Lung (tissue), 12 donors: ENCODE results near the gene SPON1. TPM values are rescaled to one million over a fixed set of nuclear protein-coding genes. Genes with fewer than 3 reads are reported as not detected.

Experiments used
- ATAC-seq: fragments of 200-7000 bp; cut with Tn5 transposase; one replicate; pipeline ENCODE4 v1.9.1; 2020; ENCODE audit warnings: moderate number of reproducible peaks; ENCODE audit not compliant: insufficient read depth, low FRiP score
- DNase-seq, 3 donors: peaks; one replicate each; pipeline ENCODE4 v3.0.0-alpha.2; 2013 to 2017
- H3K27ac ChIP-seq, 2 donors: one replicate each; pipeline ENCODE4 v1.5.1; 2013; ENCODE audit warnings: mild to moderate bottlenecking in 2 of 2, moderate library complexity in 2 of 2, control low read depth in 1 of 2, inconsistent platforms in 1 of 2, low read depth in 1 of 2, low read length in 1 of 2
- H3K27me3 ChIP-seq, 3 donors: one replicate each; pipeline ENCODE4 v1.5.1; 2013; ENCODE audit warnings: low read length in 2 of 3; ENCODE audit not compliant: control insufficient read depth in 3 of 3, insufficient read depth in 3 of 3
- H3K36me3 ChIP-seq, 4 donors: one replicate each; pipeline ENCODE4 v1.5.1; 2013; ENCODE audit warnings: low read length in 4 of 4, mild to moderate bottlenecking in 1 of 4, moderate library complexity in 1 of 4; ENCODE audit not compliant: control insufficient read depth in 4 of 4, insufficient read depth in 4 of 4
- H3K4me1 ChIP-seq, 5 donors: one replicate each; pipeline ENCODE4 v1.5.1; 2013; ENCODE audit warnings: low read length in 5 of 5, mild to moderate bottlenecking in 2 of 5, moderate library complexity in 1 of 5; ENCODE audit not compliant: control insufficient read depth in 5 of 5, insufficient read depth in 5 of 5
- H3K4me3 ChIP-seq: one replicate; pipeline ENCODE4 v1.5.1; 2013; ENCODE audit warnings: mild to moderate bottlenecking, control low read depth, moderate library complexity
- H3K9ac ChIP-seq, 2 donors: one replicate each; pipeline ENCODE4 v1.5.1; 2013; ENCODE audit warnings: low read length in 2 of 2, control low read depth in 1 of 2; ENCODE audit not compliant: insufficient read depth in 1 of 2
- H3K9me3 ChIP-seq, 4 donors: one replicate each; pipeline ENCODE4 v1.5.1; 2013; ENCODE audit warnings: low read length in 3 of 4, mild to moderate bottlenecking in 1 of 4, moderate library complexity in 1 of 4; ENCODE audit not compliant: control insufficient read depth in 4 of 4, insufficient read depth in 3 of 4
- WGBS, 2 donors: extraction: QIAGEN DNeasy Blood & Tissue Kit; methylation state at CpG; one replicate each; pipeline ENCODE4 v1.1.7; 2013; 5-methylcytosine and 5-hydroxymethylcytosine counted together
- polyA plus RNA-seq, 2 donors: library from polyadenylated mRNA; stranded (reverse); fragments of 200-250 nt; gene quantifications; one replicate each; pipeline ENCODE4 v1.2.1, GENCODE V29; 2013
- total RNA-seq, 2 donors: library from RNA; depleted of rRNA in 1 of 2; stranded (reverse); fragments of >200 nt in 1 of 2; gene quantifications; one replicate each; pipeline ENCODE4 v1.2.1, GENCODE V29; 2014 to 2021
- TF ChIP-seq, protein P1 (sequence below): IDR thresholded peaks from 2 replicates; pipeline ENCODE4 v1.5.1; 2012; ENCODE audit warnings: mild to moderate bottlenecking; ENCODE audit errors: control extremely low read depth, extremely low read depth
- donor health status: control.
- donor health status: control.
- donor health status: Bipolar disorder and iron deficiency.
- donor health status: healthy.
- donor health status: DM: yes; HTN: yes; CAD: no.

Gene SPON1
- total and polyA plus RNA-seq, 4 donors = 8.4 to 98.6 (median 59.9) TPM

DNA sequence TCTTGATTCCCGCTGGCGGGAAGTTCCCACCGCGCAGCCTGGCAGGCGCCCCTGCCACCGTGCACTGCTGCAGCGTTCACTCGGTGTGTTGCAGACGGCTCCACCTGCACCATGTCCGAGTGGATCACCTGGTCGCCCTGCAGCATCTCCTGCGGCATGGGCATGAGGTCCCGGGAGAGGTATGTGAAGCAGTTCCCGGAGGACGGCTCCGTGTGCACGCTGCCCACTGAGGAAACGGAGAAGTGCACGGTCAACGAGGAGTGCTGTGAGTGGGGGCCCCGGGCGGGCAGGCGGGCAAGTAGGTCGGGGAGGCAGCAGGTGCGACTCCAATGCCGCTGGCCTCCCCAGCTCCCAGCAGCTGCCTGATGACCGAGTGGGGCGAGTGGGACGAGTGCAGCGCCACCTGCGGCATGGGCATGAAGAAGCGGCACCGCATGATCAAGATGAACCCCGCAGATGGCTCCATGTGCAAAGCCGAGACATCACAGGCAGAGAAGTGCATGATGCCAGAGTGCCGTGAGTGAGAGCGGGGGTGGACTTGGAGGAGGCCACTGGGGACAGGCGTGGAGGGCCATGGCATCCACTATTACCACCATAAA is 296.8 kb downstream of the SPON1 start:
- 58 to 76% methylated on average over 38 of the region's 38 CpGs for WGBS, 2 donors
- no peaks in the 10 kb centered on the region for H3K9me3 ChIP-seq
- no peak for ATAC-seq
- TF ChIP-seq, protein P1, sequence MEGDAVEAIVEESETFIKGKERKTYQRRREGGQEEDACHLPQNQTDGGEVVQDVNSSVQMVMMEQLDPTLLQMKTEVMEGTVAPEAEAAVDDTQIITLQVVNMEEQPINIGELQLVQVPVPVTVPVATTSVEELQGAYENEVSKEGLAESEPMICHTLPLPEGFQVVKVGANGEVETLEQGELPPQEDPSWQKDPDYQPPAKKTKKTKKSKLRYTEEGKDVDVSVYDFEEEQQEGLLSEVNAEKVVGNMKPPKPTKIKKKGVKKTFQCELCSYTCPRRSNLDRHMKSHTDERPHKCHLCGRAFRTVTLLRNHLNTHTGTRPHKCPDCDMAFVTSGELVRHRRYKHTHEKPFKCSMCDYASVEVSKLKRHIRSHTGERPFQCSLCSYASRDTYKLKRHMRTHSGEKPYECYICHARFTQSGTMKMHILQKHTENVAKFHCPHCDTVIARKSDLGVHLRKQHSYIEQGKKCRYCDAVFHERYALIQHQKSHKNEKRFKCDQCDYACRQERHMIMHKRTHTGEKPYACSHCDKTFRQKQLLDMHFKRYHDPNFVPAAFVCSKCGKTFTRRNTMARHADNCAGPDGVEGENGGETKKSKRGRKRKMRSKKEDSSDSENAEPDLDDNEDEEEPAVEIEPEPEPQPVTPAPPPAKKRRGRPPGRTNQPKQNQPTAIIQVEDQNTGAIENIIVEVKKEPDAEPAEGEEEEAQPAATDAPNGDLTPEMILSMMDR = no peak
- peaks cover 0 to 15% (median 7%) of the 10 kb centered on the region in 5 donors for H3K4me1 ChIP-seq
- no peak overlapping the region for H3K27ac ChIP-seq
- peaks cover 0 to 5% (median 0%) of the 10 kb centered on the region in 3 donors for H3K27me3 ChIP-seq
- no peak overlapping the region for H3K4me3 ChIP-seq
- H3K9ac ChIP-seq = no peak overlapping the region
- no peak for DNase-seq
- peaks cover 0 to 40% (median 13%) of the 10 kb centered on the region in 4 donors for H3K36me3 ChIP-seq

DNA sequence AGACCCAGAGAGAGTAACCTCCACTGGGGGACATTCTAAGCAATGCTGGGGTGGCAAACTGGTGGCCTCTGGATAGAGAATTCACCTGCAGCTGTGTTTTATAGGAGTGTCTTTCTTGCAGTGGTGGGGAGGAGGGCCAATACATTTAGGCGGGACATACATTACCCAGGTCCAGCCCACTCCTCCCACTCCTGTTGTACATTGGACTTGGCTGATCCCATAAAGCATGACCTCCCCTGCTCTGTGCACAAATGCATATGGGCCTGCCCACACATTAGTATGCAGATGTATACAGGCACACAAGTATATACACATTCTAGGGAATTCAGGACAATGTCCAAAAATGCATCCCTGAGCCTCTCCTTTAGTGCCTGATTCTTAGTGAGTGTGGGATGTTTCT is 297.4 kb downstream of the SPON1 start:
- H3K27me3 ChIP-seq = peaks cover 0 to 5% (median 0%) of the 10 kb centered on the region in 3 donors
- ATAC-seq (no peak), DNase-seq (no peak)
- H3K9ac ChIP-seq = no peak overlapping the region
- H3K36me3 ChIP-seq = peaks cover 0 to 36% (median 14%) of the 10 kb centered on the region in 4 donors
- WGBS, 2 donors = 93 to 100% methylated on average over 1 of the region's 1 CpG
- H3K27ac ChIP-seq = no peak overlapping the region
- H3K9me3 ChIP-seq = no peaks in the 10 kb centered on the region
- H3K4me1 ChIP-seq = peaks cover 0 to 9% (median 3%) of the 10 kb centered on the region in 5 donors
- H3K4me3 ChIP-seq = no peak overlapping the region
- TF ChIP-seq, protein P1 = no peak

DNA sequence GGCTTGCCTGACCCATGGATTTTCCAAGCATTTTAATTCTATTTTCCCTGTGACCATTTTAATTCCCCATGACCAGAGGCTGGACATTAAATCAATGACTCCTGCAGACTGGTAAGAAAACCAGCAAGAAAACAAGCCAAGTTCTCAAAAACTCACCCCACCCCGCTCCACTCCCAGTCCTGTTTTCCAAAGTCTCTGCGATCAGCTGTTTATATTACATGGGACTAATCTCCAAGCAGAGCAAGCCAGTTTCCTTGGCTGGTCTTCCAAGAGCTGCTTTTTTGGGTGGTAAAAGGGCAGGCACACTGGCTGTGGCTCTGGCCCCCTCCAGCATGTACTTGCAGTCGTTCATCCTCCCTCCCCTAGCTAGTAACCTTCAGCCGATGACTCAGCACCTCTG is 298.5 kb downstream of the SPON1 start:
- peak overlapping the region in 1 of 2 donors; percentile 3 for H3K27ac ChIP-seq
- H3K9me3 ChIP-seq = no peaks in the 10 kb centered on the region
- DNase-seq (peak in 1 of 3 donors; percentile 61), ATAC-seq (no peak)
- H3K4me3 ChIP-seq = no peak overlapping the region
- H3K36me3 ChIP-seq = peaks cover 0 to 41% (median 18%) of the 10 kb centered on the region in 4 donors
- no peak overlapping the region for H3K9ac ChIP-seq
- peaks cover 0 to 3% (median 0%) of the 10 kb centered on the region in 5 donors for H3K4me1 ChIP-seq
- 73 to 89% methylated on average over 4 of the region's 4 CpGs for WGBS, 2 donors
- TF ChIP-seq, protein P1 = no peak
- H3K27me3 ChIP-seq = peaks cover 0 to 5% (median 0%) of the 10 kb centered on the region in 3 donors
